H1 (cell line): ENCODE measurements around the gene DPYD. TPM values are rescaled to one million over a fixed set of nuclear protein-coding genes. Genes with fewer than 3 reads are reported as not detected.

Source experiments
- ASH2L ChIP-seq: fragments of 200-600, 300-600 bp; sonication (generic); IDR thresholded peaks from one replicate; pipeline ENCODE4 v1.7.1; 2017; ENCODE audit warnings: low read length
- JUN ChIP-seq: IDR thresholded peaks from 2 replicates; pipeline ENCODE4 v1.6.1; 2011; ENCODE audit warnings: low read depth, mild to moderate bottlenecking, improper control_type of control experiment, low read length
- NANOG ChIP-seq: IDR thresholded peaks from 2 replicates; pipeline ENCODE4 v1.6.1; 2011; ENCODE audit warnings: low read length, low read depth, mild to moderate bottlenecking, inconsistent platforms; ENCODE audit not compliant: insufficient read depth, poor library complexity, severe bottlenecking
- RAD21 ChIP-seq, 2 experiments: IDR thresholded peaks in 1 of 2; conservative IDR thresholded peaks in 1 of 2; 2 replicates each; pipeline ENCODE4 v1.6.1; 2011; ENCODE audit warnings: low read depth in 2 of 2, low read length in 2 of 2, improper control_type of control experiment in 1 of 2, inconsistent platforms in 1 of 2, mild to moderate bottlenecking in 1 of 2, moderate library complexity in 1 of 2
- SAP30 ChIP-seq: fragments of 300-600 bp; sonication (generic); IDR thresholded peaks from 2 replicates; pipeline ENCODE4 v1.7.1; 2012; ENCODE audit warnings: low read length, moderate library complexity, mild to moderate bottlenecking, inconsistent platforms; ENCODE audit not compliant: insufficient read depth, insufficient replicate concordance
- ZNF274 ChIP-seq: IDR thresholded peaks from 2 replicates; pipeline ENCODE4 v1.7.0; 2012; ENCODE audit warnings: low read length, borderline replicate concordance; ENCODE audit errors: extremely low read depth
- polyA plus RNA-seq, 7 experiments: library from polyadenylated mRNA; depleted of rRNA in 3 of 7; stranded (reverse) in 5 of 7; unstranded in 2 of 7; fragments of >200 nt in 5 of 7; fragments of 200-250 nt in 2 of 7; gene quantifications; 1 replicate in 5 of 7; 2 replicates in 1 of 7; 4 replicates in 1 of 7; pipeline versions ENCODE4 v1.2.1 to v1.2.3, GENCODE V29; 2011 to 2013; ENCODE audit warnings: missing spikeins in 2 of 7, mixed read lengths in 2 of 7
- total RNA-seq: library from RNA; stranded (reverse); fragmentation: NEBNext Ultra II Directional; extraction: Animal tissue kit (Norgen Biotek cat#: 25700); gene quantifications from 2 replicates; pipeline ENCODE4 v1.2.1, GENCODE V29; 2021

The DPYD gene
- total and polyA plus RNA-seq, 2 of the 8 experiments (the other 6 are each of a cell fraction or from before 2014, with no cell fraction given): 0.29 to 0.73 TPM

DNA sequence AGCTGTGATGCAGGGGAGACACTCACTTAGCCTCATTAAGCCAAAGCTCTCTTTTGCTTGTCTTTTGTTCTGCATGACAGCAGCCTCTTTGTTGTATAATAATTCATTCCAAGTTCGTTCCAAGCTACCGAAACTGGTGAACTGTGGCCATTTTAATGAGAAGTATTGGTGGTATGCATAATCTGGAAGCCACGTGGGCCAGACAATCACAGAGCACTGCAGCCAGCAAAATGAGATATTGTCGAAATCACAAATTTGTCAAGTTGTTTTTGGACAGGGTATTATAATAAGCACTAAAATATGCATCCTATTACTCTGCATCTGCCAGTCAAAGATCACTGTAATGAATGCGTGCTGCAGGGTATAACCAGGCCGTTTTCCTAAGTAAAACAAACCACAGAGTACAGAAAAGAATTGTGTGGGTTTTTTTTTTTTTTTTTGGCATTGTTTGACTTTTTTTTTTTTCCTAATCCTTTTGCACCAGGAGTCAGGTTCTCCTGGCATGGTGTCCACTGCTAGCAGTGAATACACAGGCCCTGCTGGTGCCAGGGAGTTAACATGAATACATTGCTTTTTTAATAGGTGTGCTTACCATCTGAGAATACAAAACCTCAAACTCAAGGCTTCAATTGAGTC is 775.4 kb downstream of the DPYD start (continued):
- TF ChIP-seq JUN (no peak), SAP30 (no peak), RAD21 (IDR thresholded peaks at IDR 0.05 in 1 of 2, conservative IDR thresholded peaks at IDR 0.05 in 1 of 2; ENCODE audit: low read depth in 2 of 2, low read length in 2 of 2) (no peak), ZNF274 (no peak), NANOG (no peak), ASH2L (no peak)
